NCI-H2081 (cell line): Measurements from ENCODE around the gene ST3GAL5.
A peak's percentile ranks its signal among the peaks of the same experiment; 100 is the strongest.

Experiments
- DNase-seq, 2 experiments: peaks; one replicate each; lab custom pipeline; 2025; lab: John Stamatoyannopoulos, UW

The ST3GAL5 gene

GRCh38 chr2:85806358-85807118 is 82.3 kb downstream of the ST3GAL5 start:
- DNase-seq, result no peak

GRCh38 chr2:85804583-85804982 is 84.2 kb downstream of the ST3GAL5 start:
- peak in 1 of 2 experiments; percentile 23 for DNase-seq

GRCh38 chr2:85803704-85804425 is 84.9 kb downstream of the ST3GAL5 start:
- DNase-seq, result no peak

- DNase-seq, result no peak
Measured at GRCh38 chr2:85802354-85803103, 86.3 kb downstream of the ST3GAL5 start.

GRCh38 chr2:85801871-85802270 is 86.9 kb downstream of the ST3GAL5 start:
- no peak for DNase-seq

GRCh38 chr2:85800586-85800985 is 88.2 kb downstream of the ST3GAL5 start:
- no peak for DNase-seq

GRCh38 chr2:85799215-85799956 is 89.4 kb downstream of the ST3GAL5 start:
- no peak for DNase-seq

- peak in 1 of 2 experiments; percentile 9 for DNase-seq
Measured at GRCh38 chr2:85797921-85798320, 90.9 kb downstream of the ST3GAL5 start.

GRCh38 chr2:85797263-85797660 is 91.5 kb downstream of the ST3GAL5 start:
- no peak for DNase-seq

GRCh38 chr2:85796341-85797262 is 92.2 kb downstream of the ST3GAL5 start:
- peak in 1 of 2 experiments; percentile 25 for DNase-seq

GRCh38 chr2:85796046-85796340 is 92.8 kb downstream of the ST3GAL5 start:
- DNase-seq, result no peak

GRCh38 chr2:85795331-85796045 is 93.3 kb downstream of the ST3GAL5 start:
- DNase-seq, result no peak

GRCh38 chr2:85794491-85795121 is 94.2 kb downstream of the ST3GAL5 start:
- no peak for DNase-seq

GRCh38 chr2:85794038-85794441 is 94.8 kb downstream of the ST3GAL5 start:
- no peak for DNase-seq

GRCh38 chr2:85793584-85793983 is 95.2 kb downstream of the ST3GAL5 start:
- DNase-seq, result no peak

- DNase-seq, result no peak
Measured at GRCh38 chr2:85792783-85793441, 95.9 kb downstream of the ST3GAL5 start.

- no peak for DNase-seq
Measured at GRCh38 chr2:85791704-85792565, 96.9 kb downstream of the ST3GAL5 start.

- DNase-seq, result no peak
Measured at GRCh38 chr2:85790499-85791188, 98.1 kb downstream of the ST3GAL5 start.
